Myocyte (in vitro differentiated cells): ENCODE data around the gene EPHA3. TPM values are rescaled to one million over a fixed set of nuclear protein-coding genes. Genes with fewer than 3 reads are reported as not detected.

Experiments used
- DNase-seq: peaks from one replicate; pipeline ENCODE4 v3.0.0-alpha.2; 2012; ENCODE audit warnings: low read depth
- total RNA-seq: library from RNA; depleted of rRNA; stranded (reverse); fragments of >200 nt; gene quantifications from 2 replicates; pipeline ENCODE4 v1.2.3, GENCODE V29; 2014

EPHA3 gene
- total RNA-seq, 1 donor from 2014 or later, result 0.48 TPM

DNA sequence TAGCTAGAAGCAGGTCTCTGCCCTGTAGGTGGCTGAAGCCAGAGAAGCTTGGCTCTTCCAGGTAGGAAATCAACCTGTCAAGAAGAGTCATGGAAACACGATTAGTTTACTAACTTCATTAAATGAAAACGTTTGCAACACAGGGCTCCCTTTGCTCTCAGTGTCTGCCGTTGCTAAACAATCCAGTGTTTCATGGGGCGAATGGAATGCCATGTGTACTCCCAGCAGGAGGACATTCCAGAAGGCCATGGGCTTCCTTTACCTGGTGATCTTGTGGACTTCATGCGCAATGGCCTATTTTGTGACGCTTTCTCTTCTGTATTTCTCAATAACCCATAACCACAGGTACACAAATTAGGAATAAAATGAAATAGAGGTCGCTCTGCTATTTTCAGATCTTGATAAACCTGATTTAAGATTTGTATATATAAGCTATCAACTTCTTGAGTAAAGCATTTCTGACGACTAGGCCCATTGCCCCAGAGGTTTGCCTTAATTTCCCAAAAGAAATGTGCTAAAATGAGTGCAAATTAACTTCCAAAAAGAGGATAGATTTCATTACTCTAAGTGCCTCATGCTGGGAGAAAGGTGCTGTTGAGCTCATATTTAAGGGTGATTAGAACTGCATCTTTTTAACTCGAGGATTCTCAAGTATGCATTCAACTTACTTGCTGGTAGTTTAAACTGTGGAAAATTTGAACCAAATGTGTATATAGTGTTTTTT, 171.0 kb downstream of the EPHA3 start:
- DNase-seq, result no peak

DNA sequence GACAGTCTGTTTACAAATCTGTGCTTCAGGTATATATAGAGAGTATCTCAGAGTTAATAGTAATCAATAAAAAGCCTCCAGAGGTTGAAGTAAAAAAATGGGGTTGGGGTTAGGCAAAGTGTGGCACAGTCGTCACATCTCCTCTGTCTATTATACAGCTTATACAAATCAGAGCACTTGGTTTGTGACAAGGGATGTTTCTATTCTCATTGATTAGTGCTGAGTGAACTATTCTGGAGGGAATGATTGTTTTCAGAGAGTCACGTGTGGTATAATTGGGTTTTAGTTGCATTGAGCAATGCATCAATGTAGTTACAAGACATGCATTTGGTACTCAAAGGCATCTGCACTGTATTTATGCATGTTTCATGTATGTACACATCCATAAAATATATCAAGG, 172.9 kb downstream of the EPHA3 start:
- no peak for DNase-seq

- no peak for DNase-seq
Measured at GRCh38 chr3:89280822-89281365, 173.5 kb downstream of the EPHA3 start.

- no peak for DNase-seq
Measured at GRCh38 chr3:89287902-89288508, 180.6 kb downstream of the EPHA3 start.

DNA sequence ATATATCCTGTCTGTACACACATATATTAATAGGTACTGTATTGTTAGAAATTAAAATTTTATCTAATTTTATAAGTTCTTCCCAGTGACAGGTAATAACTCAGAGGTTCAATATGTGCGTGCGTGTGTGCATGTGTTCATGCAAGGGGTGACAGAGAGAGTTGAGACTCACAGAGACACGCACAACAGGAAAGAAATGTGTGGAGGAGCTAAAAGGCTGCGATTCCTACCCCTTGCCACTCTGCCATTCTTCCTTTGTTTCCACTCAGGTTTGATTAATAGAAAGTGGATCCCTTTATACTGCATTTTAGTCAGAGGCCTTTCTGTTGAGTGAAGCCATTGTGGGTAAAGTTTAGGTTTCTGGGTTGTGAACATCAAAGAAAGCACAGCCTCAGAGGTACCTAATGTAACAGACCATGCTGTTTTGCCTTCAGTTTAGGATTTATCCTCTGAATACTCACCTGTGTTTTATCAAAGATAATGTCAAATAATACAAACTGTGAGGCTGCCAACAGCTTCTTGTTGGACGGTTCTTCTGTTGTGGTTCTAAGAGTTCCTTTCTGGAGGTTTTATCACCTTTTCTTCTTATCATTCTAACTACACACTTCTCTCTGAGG, 182.3 kb downstream of the EPHA3 start:
- no peak for DNase-seq

- no peak for DNase-seq
Measured at GRCh38 chr3:89297199-89297598, 189.8 kb downstream of the EPHA3 start.

GRCh38 chr3:89300526-89300925, 193.1 kb downstream of the EPHA3 start:
- no peak for DNase-seq

DNA sequence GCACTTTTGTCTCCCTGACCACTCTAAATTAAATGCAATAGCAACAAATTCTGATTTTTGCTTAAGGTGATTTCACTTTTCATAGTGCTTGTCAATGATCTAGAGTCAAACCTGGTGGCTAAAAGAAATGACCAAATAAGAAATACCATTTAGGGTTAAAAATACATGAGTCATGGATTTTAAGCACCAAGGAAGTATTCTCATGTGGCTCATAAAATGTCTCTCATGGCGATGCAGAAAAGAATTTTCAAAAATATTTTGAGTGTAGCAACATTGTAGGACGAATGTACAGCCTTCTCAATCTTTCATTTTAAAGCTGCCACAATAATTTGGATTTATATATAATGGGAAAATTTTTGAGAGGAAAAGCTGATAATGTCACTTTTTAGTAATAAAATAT, 193.6 kb downstream of the EPHA3 start:
- DNase-seq, result no peak

GRCh38 chr3:89303701-89304100, 196.3 kb downstream of the EPHA3 start:
- no peak for DNase-seq

- no peak for DNase-seq
Measured at GRCh38 chr3:89306540-89306939, 199.1 kb downstream of the EPHA3 start.

DNA sequence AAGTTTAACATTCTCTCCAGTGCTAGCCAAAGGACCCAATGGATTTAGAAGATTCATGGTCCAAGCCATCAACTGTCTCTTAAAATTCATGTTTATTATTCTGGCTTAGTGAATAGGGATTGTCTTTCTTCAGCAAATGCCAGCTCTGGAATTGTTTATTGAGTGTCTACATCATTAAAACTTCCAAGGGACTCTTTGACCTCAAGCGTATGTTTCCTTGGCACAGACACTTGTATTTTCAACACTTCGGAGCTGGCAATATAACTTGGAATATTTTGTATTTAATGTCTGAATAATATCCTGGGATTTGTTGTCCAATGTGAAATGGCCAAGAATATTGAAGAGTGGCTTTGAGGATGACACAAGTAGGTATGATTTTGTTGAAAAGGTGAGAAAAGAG, 204.2 kb downstream of the EPHA3 start:
- DNase-seq, result no peak

GRCh38 chr3:89312141-89312540, 204.7 kb downstream of the EPHA3 start:
- DNase-seq, result no peak

DNA sequence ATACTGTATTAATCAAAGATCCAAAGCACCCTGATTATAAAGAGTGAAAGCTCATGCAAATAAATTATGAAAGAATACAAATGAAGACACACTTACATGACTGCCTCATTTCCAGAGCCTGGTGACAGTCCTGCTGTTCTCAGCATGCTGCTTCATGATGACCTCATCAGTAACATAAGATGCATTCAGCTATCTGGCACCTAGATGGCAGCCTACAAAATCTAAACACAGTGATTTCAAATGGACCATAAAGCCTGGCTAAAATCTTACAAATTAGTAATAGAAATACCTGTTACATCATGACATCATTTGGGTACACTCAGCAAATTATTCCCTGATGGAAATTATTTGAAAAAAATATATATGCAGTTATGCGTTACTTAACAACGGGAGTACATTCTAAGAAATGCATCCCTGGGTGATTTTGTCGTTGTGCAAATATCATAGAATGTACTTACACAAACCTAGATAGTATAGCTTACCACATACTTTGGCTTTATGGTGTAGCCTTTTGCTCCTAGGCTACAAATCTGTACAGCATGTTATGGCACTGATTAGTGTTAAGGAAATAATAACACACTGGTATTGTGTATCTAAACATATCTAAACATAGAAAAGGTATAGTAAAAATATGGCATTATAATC, 207.2 kb downstream of the EPHA3 start:
- peak; percentile 55 for DNase-seq

GRCh38 chr3:89315750-89316470, 208.5 kb downstream of the EPHA3 start:
- DNase-seq, result no peak

DNA sequence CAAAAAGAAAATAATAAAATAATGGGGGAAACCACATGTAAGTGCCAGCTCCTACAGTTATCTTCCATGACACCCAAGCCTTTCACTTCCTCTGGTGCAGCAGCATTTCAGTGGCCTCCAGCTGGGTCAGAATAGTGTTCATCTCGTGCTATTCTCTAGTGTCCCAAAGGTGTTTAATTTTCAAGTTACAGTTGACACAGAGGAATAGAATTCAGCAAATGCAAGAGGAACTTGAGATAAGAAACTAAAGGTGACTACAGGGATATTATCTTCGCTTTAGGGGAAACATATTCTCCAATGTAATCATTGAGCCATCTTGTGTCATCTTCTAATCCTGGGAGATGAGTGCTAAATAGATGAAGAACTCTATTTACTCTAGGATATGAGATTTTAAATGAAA, 212.8 kb downstream of the EPHA3 start:
- DNase-seq, result no peak

DNA sequence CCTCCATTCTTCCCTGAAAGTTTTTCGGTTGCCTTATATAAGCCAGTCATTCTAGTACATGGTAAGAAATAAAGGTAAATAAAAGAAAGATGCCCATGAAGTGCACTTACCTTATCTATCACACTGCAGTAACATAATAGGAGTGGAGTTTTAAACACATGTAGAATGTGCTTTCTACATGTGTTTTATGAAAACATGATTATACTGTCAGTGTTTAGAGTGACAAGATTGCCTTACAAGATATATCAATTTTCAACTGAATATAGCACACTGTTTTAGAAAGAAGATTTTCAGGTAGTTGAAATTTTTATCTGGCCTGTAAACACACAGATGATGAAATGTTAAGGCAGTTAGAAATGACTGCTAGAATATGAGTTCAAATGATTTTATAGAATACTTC, 219.6 kb downstream of the EPHA3 start:
- no peak for DNase-seq

- DNase-seq, result no peak
Measured at GRCh38 chr3:89332386-89332785, 225.0 kb downstream of the EPHA3 start.

GRCh38 chr3:89332793-89333192, 225.4 kb downstream of the EPHA3 start:
- DNase-seq, result no peak

DNA sequence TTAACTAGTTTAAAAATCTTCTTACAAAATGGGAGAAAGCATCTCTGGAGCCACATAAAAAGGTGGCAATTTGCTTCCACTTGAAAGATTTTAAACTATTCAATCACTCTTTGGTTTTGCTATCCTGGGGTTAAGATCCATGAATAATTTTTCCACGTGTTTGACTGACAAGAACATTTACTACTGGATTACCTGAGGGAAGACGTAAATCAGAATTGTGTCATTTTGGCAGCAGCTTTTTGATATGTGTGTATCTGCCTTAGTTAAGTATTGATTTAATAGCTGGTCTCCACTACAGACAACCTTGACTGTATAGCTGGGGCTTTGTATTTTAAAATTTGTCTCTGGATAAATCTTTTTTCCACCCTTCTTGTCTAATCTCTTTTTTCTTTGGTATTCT, 228.3 kb downstream of the EPHA3 start:
- DNase-seq, result no peak

DNA sequence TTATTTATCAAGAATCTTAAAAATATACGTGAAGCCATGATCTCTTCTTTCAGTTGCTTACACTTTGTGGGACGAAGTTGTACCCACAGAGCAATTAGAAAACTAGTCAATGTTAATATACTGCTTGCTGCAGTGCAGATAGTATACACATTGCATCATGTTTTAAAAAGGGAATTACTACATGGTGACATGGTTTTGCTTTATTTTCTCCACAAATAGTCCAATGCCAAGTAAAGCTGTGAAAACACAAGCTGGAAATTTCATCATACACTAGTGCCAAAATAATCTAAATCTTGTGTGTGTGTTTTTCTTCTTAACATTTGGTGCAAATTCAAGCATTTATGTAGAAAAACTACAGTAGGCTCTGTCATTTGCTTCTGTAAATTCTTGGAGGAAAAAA, 233.0 kb downstream of the EPHA3 start:
- DNase-seq, result no peak

DNA sequence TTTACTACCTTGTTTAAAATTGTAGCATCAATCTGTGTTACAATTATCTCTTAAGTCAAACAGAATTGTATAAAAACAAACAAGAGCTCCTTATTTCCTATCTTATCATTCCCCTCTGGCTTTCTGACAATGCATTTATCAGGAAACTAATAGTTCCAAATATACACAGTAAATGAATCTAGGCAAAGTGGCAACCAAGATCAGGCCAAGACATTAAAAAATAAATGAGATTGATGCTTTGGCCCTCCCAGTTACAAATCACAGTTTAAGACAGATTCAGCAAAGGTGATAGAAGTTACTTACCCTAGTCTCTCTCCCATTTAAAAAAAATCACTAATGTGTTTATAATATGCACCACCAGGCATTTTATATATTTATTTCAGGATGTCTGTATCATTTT, 236.7 kb downstream of the EPHA3 start:
- no peak for DNase-seq
